GM21515 (cell line): ENCODE results near the gene STK39.
"Not testable (repeated sequence)": the region's sequence is repeated elsewhere in the genome, so short reads cannot be mapped to it uniquely, and the experiment has no call there.

Experiments used
- ATAC-seq: cut with Tn5 transposase; IDR thresholded peaks from one replicate; pipeline ENCODE4 v1.9.1; 2021; ENCODE audit not compliant: unreplicated experiment

STK39 gene

DNA sequence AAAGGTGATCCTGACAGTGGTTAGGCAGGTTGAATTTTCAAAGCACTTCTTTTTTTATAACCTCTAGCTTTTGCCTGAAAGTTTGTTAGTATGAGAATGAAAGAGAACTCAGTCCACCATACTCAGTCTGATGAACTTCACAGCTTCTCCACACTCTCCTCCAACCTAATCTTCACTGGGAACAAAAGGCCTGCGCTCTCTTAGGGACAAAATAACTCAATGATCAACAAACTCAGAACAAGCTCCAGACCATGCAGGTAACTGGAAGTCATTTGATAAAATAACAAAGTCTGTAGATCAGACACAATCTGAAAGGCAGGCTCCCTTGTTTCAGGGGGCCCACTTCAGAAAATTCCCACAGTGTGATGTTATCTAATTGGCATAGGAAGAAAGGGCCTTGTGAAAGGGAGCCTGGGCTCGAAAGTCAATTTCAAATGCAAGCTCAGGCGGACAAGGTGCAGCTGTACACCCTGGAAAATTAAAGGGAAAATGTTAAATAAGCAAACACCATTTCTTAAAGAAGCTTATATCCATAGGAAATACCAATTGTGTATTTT, 142.2 kb downstream of the STK39 start:
- ATAC-seq: no peak

DNA sequence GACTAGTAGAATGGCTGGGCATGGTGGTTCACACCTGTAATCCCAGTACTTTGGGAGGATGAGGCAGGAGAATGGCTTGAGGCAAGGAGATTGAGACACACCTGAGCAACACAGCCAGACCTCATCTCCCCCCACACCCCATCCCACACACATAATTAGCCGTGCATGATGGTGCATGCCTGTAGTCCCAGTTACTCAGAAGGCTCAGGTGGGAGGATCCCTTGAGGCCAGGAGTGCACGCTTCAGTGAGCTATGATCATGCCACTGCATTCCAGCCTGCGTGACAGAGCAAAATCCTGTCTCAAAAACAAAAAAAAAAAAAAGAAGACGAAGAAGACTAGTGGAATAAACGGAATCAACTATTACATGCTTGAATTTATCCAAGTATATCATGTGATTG, 150.0 kb downstream of the STK39 start:
- no peak for ATAC-seq

DNA sequence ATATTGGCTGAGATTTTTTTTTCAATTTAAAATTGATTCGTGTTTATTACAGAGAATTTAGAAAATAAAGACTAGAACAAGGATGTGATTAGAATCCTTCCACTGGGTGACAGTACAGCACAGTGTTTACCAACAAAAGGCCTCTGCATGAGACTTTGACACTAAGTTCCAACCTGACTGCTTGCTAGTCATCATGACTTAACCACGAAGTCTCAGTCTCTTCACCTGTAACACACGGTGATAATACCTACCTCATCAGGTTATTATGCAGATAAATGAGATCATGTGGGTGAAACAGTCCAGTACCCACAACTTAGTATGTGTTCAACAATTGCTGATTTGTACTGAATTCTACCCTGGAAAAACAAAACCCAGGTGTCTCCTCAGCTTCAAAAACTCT, 151.2 kb downstream of the STK39 start:
- ATAC-seq: no peak

DNA sequence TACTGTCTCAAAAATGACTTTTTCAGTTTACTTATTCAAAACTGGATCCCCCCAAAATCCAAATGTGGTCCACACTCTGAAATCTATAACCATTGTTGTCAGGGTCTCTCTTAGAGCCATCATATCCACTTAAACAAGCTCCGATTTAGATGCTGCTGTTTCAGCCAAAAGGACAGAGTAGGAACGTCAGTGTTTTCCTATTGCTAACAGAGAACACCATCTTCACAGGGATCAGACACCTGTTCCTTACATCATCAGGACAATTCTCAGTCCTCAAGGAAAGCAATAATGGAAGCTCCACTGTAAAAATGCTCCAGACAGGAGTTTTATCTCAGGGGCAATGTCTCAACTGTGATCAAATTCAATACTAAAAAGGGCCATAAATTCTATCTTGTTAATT, 155.4 kb downstream of the STK39 start:
- no peak for ATAC-seq

DNA sequence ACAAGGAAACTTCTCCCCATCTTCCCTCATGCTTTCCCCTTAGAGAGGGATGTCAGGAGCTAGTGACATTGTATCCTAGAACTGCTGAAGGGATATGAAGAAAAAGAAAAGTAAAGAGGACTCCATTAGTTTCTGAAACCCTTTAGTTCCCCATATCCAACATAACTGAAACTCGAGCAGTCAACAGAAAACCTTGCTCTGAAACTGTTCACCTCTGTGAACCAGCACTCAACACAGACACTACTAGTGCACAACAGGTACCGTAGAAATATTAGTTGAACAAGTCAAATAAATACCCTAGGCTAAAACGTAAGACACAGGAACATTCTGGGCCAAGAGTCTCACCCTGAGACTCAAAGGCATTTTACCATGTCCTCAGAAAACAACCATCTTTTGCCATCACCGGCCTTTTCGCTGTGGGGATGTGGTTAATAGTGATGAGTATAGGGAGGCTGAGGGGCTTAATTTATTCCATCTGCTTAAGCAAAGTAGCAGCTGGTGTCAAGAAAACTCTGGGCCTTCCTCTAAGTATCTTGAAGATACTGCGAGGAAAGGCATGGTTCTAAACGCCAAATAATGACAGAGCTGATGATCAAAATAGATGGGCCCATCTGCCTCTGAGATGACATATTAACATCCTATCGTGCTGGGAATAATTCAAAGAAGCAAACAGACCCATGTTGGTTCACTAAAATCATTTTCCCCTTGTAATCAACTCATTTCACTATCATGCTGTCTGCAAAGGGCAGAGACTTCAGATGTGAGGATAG, 156.8 kb downstream of the STK39 start:
- ATAC-seq: peak; percentile 91

DNA sequence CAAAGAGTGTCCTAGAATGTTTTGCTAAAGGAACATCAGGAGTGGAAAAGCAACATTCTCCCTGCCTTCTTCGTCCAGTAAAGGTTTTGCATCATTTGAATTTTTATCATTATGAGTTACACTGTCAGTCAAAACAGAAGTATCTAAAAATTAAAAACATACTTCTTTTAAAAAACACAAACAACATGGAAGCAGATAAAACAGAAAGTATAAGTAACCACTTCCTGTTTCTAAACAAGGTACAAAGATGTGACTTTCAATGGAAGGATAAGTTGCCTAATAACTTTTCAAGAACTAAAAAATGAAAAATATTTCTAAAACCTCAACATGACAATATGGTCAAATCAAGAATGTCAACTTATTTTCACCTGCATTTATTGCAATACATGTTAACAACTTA, 158.2 kb downstream of the STK39 start:
- ATAC-seq: peak; percentile 49

DNA sequence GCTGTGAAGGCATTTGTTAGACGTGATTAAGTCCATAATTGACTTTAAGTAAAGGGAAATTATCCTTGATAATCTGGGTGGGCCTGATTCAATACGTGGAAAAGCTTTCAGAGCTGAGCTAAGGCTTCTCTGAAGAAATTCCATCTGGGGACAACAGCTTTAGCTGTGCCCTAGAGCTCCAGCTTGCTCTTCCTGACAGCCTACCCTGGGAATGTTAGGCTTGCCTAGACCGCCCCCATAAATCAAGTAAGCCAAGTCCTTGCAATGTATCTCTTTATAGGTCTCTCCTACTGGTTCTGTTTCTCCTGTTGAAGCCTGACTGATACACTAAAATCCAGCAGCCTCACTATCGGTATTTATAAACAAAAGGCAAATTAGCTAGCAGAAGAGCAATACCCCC, 160.0 kb downstream of the STK39 start:
- ATAC-seq: no peak

DNA sequence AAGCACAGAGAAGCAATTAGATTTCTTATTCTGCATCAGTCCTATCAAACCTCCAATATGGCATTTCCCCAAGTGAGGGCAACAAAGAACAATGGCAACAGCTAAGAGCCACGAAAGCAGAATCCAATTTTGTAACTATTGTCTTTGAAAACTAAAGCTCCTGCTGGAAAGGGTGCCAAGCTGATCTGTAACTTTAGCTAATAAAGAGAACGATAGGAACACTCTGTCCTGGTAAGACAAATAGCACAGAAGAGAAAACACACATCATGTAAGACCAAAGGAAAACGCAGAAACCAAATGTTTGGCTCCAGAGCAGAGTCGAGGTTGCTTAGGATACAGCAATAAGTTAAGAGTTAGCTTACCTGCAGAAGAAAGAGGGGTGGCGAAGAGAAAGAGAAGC, 160.5 kb downstream of the STK39 start:
- no peak for ATAC-seq

DNA sequence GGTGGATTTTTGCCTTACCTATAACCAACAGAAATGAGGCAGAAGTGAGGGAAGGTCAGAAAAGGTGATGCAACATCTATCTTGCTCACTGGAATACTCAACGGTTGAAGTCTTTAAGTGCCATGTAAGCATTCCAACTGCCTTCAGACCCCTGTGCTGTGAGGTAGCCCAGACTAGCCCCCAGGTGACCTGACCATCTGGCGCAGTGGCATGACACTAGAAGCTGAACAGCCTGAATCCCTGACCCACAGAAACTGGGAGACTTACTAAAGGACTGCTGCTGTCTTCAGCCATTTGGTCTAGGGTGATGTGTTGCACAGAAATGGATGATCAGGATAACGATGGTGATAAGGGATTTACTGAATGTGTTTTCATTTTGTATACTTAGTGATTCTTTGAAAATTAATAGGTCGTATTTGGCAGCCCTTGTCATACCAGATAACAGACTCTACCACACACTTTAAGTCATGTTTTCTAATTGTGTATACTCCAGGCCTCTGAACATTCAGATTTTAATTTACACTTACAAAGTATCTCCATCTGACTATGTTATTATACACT, 161.5 kb downstream of the STK39 start:
- ATAC-seq: no peak

DNA sequence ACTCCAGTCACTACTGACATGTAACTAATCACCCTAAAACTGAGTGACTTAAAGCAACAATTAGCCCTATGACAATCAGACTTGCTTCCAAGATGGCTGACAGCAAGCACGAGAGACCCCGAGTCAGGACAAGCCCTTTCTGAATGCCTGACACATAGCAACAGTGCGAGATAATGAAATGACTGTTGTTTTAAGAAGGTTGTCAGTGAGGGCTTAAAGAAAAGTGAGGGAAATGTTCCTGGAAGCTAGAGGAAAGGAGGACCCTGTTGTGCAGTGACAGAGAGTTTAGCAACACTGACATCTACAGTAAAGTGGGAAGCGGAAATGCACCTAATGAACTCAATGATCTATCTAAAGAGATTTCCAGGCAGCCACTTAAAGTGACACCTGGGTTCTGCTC, 163.1 kb downstream of the STK39 start:
- ATAC-seq: no peak

DNA sequence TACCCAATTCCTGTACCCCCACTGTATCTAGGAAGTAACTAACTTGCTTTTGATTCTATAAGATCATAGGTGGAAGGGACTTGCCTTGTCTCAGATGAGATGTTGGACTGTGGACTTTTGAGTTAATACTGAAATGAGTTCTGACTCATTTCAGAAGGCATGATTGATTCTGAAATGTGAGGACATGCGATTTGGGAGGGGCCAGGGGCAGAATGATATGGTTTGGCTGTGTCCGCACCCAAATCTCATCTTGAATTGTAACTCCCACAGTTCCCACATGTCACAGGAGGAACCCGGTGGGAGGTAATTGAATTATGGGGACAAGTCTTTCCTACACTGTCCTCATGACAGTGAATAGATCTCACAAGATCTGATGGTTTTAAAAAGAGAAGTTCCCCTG, 165.9 kb downstream of the STK39 start:
- not testable (repeated sequence) for ATAC-seq

DNA sequence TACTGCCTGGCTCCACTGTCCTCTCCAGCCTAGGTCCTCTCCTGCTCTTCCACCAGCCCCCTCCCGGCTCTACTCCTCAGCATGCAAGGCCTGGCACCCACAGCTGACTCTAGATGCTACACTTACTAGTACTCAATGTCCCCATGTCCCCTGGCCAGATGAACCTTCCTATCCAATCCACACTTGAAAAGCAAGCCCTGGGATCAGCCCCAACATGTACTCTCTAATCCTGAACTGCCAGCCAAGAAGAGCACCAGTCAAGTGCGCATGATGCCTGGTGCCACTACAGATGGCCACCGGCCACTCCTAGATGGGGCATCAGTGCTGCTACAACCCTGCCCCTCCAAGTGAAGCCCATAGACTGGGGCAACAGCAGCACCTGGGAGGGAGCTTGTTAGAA, 168.2 kb downstream of the STK39 start:
- ATAC-seq: no peak

DNA sequence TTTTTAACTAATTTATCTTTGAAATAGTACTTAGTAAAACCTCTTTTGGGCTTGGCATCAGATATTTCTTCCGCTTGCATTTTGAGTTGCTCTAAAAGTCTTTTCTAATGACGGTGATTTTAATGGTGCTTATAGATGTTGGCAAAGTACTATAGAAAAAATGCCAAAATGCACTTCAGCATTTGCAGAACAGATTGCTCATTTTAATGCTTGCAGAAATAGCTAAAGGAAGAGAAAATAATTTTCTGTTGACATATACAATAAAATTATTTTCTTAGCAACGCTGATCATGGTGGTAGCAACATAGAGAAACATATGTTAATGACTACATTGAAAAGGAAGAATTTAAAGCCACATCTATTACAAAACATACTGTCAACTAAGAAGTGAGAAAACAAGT, 170.7 kb downstream of the STK39 start:
- ATAC-seq: no peak

DNA sequence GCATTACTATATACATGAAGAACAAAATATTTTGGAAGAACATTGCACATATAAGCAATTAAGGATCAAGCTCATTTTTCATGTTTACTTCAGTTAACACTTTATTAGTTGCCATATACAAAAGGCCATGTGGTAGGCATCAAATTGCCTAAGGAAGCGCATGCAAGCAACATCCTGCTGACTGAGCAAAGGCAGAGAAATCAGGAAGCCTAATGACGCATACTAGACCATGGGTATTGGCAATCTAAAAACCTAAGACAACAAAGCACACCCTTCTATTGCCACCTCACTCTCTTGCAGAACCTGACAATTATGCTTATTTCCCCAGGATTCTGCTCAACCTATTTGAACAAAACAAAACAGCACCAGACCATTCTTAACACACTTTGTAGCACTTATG, 171.9 kb downstream of the STK39 start:
- ATAC-seq: no peak

DNA sequence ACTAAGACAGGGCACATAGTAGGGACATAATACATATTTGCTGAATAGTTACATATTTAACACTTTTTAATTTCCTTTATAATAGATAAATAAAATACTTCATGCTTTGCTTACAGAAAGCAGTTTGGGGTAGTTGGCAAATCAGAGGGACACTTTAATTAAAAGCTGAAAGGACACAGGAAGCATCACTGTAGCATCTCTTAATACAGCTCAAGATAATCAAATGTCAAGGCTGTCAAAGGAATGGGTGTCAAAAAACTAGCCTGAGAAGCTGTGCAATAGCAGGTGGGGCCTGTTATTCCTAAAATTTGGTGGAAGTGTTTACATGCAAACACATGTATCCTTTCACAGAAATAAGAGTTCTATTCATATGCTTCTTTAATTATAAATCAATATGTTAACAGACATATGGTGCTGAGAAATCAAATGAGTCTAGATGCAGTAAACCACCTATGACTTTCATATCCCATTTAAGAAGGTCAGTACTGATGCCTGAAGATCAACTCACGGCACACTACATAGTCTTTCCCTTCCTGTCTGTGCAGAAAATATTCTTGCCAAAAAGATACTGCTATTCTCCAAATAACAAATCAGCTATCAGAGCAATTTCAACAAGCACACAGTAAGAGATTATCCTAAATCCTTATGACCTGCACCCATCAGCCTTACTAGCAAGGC, 174.6 kb downstream of the STK39 start:
- ATAC-seq: no peak

DNA sequence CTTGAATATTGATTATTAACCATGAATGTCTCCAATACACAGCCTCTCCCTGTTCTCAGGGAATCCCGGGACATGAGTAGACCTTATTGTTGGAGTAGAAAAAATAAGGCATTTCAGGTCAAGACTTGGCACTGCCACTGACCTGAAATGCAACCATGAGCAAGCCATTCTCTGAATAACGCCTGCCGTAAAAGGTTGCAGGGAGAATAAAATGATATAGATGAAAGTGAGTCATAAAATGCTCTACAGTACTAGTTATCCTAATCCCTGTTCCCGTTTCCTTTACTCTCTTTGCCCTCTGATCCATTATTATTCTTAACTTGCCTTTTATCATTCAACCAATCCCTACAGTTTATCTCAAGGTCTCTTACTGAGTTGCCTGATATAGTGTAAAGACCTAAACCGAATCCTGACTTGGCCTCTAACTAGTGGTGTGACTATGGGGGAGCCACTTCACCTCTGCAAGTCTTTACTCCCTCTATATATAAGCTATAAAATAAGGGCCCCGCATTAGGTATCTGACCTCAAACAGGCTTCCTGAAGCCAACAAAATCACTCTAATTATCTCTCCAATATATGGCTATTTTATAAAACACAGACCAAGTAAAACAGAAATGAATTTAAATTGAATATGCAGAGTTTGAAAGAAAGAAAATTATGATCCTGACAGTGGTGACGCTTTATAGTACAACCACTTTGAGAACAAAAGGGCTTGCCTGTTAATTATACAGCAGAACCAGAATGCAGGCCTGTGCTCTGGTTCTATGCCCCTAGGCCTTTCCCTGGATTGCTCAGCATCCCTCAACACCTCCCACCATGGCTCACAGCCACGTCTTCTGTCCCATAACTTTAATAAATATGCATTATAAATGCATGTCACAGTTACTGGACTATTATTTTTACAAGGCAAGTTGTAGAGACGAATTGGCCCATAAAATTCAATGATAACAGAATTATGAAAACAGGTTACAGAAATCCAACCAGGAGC, 183.1 kb downstream of the STK39 start:
- no peak for ATAC-seq

DNA sequence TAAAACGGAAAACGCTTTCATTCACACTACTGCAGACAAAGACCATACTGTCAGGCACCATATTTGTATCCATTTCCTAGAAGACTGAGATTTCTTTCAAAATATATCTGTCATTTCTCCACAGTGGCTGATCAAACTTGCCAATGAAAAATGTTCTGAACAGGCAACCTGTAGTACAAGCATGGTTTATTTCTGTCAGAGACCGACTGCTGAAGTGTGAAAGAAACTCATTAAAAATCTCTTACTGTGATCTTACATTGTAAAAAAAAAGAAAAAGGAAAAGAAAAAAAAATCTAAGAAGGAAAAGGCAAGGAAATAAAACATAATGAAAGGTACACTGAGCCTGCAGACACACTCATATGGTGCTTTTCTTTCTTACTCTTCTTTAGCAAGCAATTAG, 184.5 kb downstream of the STK39 start:
- ATAC-seq: no peak

DNA sequence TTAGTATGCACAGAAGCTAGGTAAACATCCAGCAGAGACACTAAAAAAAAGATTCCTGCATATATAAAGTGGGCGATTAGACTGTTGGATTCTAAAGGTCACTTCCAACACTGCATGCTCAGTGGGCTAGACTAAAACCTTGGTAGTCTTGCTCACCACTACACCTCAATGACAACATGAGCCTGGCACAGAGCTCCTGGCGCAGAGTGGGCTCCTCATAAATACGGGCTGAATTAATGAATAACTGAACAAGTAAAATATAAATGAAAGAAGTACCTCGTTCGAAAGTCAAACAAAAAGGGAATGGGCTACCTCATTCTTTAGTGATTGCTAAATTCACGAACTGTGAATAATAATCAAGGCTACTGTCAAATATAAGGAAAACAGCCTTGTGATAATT, 185.3 kb downstream of the STK39 start:
- ATAC-seq: no peak

DNA sequence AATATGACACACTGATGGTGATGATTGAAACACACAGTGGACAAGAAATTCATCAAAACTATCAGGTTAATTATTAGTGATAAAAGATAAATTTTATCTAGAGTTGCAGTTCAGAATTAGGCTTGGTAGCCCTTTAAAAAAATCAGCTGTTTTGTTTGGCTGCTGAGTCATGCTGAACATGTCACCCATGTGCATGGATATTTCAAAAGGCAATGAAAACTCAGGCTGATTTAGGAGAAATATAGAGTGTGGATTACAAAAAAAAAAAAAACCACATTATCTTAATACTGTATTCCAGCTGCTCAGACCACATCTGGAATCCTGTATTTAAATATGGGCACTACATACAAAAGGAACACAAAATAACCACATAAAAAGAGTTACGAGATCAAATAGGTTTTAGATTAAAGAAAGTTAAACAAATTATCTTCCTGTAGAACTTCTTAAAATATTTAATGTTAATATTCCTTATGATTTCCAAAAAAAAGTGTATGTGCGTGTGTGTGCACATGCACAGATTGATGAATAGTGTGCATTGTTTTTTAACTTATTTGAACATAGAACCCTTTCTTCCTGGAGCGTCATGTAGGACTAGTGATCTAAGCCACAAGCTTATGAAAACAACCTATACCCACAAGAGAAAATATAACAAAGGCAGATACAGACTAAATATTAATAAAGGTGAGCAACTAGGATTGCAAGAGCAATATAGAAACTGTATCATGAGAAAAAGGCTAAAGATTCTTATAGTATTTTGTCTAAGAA, 186.2 kb downstream of the STK39 start:
- no peak for ATAC-seq

DNA sequence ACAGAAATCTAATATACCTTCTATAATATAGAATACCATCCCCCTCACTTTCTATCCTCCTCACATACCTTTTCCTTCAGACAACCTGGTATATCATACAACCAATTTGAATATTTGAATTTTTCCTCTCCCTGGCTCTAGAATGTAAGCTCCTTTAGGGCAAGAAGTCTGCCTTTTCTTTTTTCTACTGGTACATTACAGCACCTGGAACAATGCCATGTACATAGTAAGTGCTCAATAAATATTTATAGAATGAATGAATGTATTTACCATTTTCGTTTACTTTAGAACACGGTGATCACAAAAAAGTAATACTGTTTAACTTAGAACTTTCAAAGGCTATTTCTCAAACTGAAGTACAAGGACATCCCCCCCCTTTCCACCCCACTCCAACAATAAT, 187.6 kb downstream of the STK39 start:
- ATAC-seq: no peak
